Keratinocyte (primary cell): Measurements from ENCODE around the gene LMTK2. TPM values are rescaled to one million over a fixed set of nuclear protein-coding genes. Genes with fewer than 3 reads are reported as not detected.

Source experiments
- DNase-seq: peaks from one replicate; pipeline ENCODE4 v3.0.0-alpha.2; 2011; ENCODE audit warnings: low read depth, missing footprints, low spot score
- FAIRE-seq: peaks from 2 replicates; lab custom pipeline; 2011; peaks lifted over from hg19 to GRCh38; lab: Jason Lieb, UNC
- H2AFZ ChIP-seq: 2 replicates; pipeline ENCODE4 v1.6.0; 2012; ENCODE audit warnings: low read length, control low read depth, inconsistent platforms; ENCODE audit not compliant: control insufficient read depth
- H3K27ac ChIP-seq: 2 replicates; pipeline ENCODE4 v1.5.1; 2011; ENCODE audit warnings: low read length; ENCODE audit not compliant: control insufficient read depth, insufficient read depth
- H3K27me3 ChIP-seq: 3 replicates; pipeline ENCODE4 v1.6.0; 2011; ENCODE audit warnings: low read length; ENCODE audit not compliant: control insufficient read depth, insufficient read depth; ENCODE audit errors: extremely low read depth
- H3K36me3 ChIP-seq, 2 experiments: 2 replicates in 1 of 2; 3 replicates in 1 of 2; pipeline ENCODE4 v1.5.1; 2011; ENCODE audit warnings: low read length in 2 of 2, mild to moderate bottlenecking in 1 of 2; ENCODE audit not compliant: control insufficient read depth in 2 of 2, insufficient read depth in 2 of 2; ENCODE audit errors: extremely low read depth in 1 of 2
- H3K4me1 ChIP-seq: 3 replicates; pipeline ENCODE4 v1.5.1; 2011; ENCODE audit warnings: low read length; ENCODE audit not compliant: control insufficient read depth, insufficient read depth; ENCODE audit errors: extremely low read depth
- H3K4me2 ChIP-seq: 3 replicates; pipeline ENCODE4 v1.6.0; 2011; ENCODE audit warnings: low read depth, low read length; ENCODE audit not compliant: control insufficient read depth, insufficient read depth; ENCODE audit errors: extremely low read depth
- H3K4me3 ChIP-seq, 3 experiments: fragments of 200-600 bp in 1 of 3; sonication (generic) in 1 of 3; 2 replicates in 2 of 3; 3 replicates in 1 of 3; pipeline ENCODE4 v1.5.1; 2011 to 2016; ENCODE audit warnings: low read length in 3 of 3, mild to moderate bottlenecking in 3 of 3, control low read depth in 2 of 3, inconsistent platforms in 1 of 3, low read depth in 1 of 3, mixed read lengths in 1 of 3, mixed run types in 1 of 3, moderate library complexity in 1 of 3; ENCODE audit not compliant: control insufficient read depth in 2 of 3, insufficient read depth in 2 of 3; ENCODE audit errors: extremely low read depth in 1 of 3
- H3K79me2 ChIP-seq: 2 replicates; pipeline ENCODE4 v1.6.0; 2012; ENCODE audit warnings: low read length; ENCODE audit not compliant: control insufficient read depth, insufficient read depth
- H3K9ac ChIP-seq: 3 replicates; pipeline ENCODE4 v1.6.0; 2011; ENCODE audit warnings: low read length; ENCODE audit not compliant: control insufficient read depth, insufficient read depth; ENCODE audit errors: extremely low read depth
- H3K9me1 ChIP-seq: 3 replicates; pipeline ENCODE4 v1.6.0; 2011; ENCODE audit warnings: low read length; ENCODE audit not compliant: control insufficient read depth, insufficient read depth; ENCODE audit errors: extremely low read depth
- H3K9me3 ChIP-seq: 2 replicates; pipeline ENCODE4 v1.5.1; 2012; ENCODE audit warnings: low read depth, low read length; ENCODE audit not compliant: control insufficient read depth
- H4K20me1 ChIP-seq: 3 replicates; pipeline ENCODE4 v1.6.0; 2011; ENCODE audit warnings: low read length; ENCODE audit not compliant: control insufficient read depth, insufficient read depth; ENCODE audit errors: extremely low read depth
- CTCF ChIP-seq, 3 experiments: IDR thresholded peaks in 1 of 3; conservative IDR thresholded peaks in 1 of 3; optimal IDR thresholded peaks in 1 of 3; 2 replicates in 2 of 3; 3 replicates in 1 of 3; pipeline versions ENCODE3 to v1.5.1; 2011; ENCODE audit warnings: low read length in 3 of 3, mild to moderate bottlenecking in 3 of 3, moderate library complexity in 2 of 3, control low read depth in 1 of 3, inconsistent platforms in 1 of 3; ENCODE audit not compliant: insufficient read depth in 2 of 3; ENCODE audit errors: extremely low read depth in 1 of 3
- EZH2 ChIP-seq: IDR thresholded peaks from one replicate; pipeline ENCODE4 v1.6.1; 2012; ENCODE audit warnings: inconsistent platforms, mild to moderate bottlenecking, low read length, moderate library complexity
- dilution Hi-C: fragments of 300-500 bp; cut with MboI; formaldehyde crosslinking; loops from one replicate; pipeline ENCODE4 v1.7.0; 2020; ENCODE audit warnings: low sequenced_read_pairs; ENCODE audit not compliant: extremely low pct_ligation_motif_present
- polyA plus RNA-seq, 5 experiments: library from polyadenylated mRNA; depleted of rRNA in 3 of 5; stranded (reverse) in 3 of 5; stranded (forward) in 1 of 5; unstranded in 1 of 5; fragments of >200 nt; gene quantifications; 1 replicate in 1 of 5; 2 replicates in 3 of 5; 3 replicates in 1 of 5; pipeline versions ENCODE4 v1.2.1 to v1.2.3, GENCODE V29; 2011 to 2012; ENCODE audit warnings: missing spikeins in 2 of 5, low read depth in 1 of 5, low replicate concordance in 1 of 5

The LMTK2 gene
- polyA plus RNA-seq, 1 donor (not counting 4 experiments of a cell fraction or from before 2014, with no cell fraction given): 6.6 TPM

- no peak overlapping the region for H2AFZ ChIP-seq
- dilution Hi-C loops: no loop called here
- peaks cover 4% of the 10 kb centered on the region for H3K79me2 ChIP-seq
- TF ChIP-seq CTCF (optimal IDR thresholded peaks at IDR 0.05 in 1 of 3, IDR thresholded peaks at IDR 0.05 in 1 of 3, conservative IDR thresholded peaks at IDR 0.05 in 1 of 3; ENCODE audit: extremely low read depth in 1 of 3, insufficient read depth in 2 of 3, low read length in 3 of 3) (no peak), EZH2 (no peak)
- no peak overlapping the region for H3K4me3 ChIP-seq
- H3K9me1 ChIP-seq: no peaks in the 10 kb centered on the region
- H3K27ac ChIP-seq: no peak overlapping the region
- no peak for DNase-seq
- H3K4me1 ChIP-seq: no peaks in the 10 kb centered on the region
- H3K9ac ChIP-seq: no peak overlapping the region
- no peak overlapping the region for H3K4me2 ChIP-seq
- FAIRE-seq: no peak
- H4K20me1 ChIP-seq: no peaks in the 10 kb centered on the region
- H3K9me3 ChIP-seq: no peaks in the 10 kb centered on the region
- H3K36me3 ChIP-seq: peaks cover 6 to 8% of the 10 kb centered on the region in 2 experiments
- no peaks in the 10 kb centered on the region for H3K27me3 ChIP-seq
Measured at GRCh38 chr7:98170966-98171365, 64.3 kb downstream of the LMTK2 start.

- FAIRE-seq (no peak), DNase-seq (no peak)
- Histone ChIP-seq H3K4me3 (no peak overlapping the region), H3K9ac (no peak overlapping the region), H3K4me2 (no peak overlapping the region), H3K9me3 (no peaks in the 10 kb centered on the region), H3K27me3 (no peaks in the 10 kb centered on the region), H2AFZ (no peak overlapping the region), H3K27ac (no peak overlapping the region), H3K4me1 (no peaks in the 10 kb centered on the region), H3K36me3 (peaks cover 6 to 8% of the 10 kb centered on the region in 2 experiments), H4K20me1 (no peaks in the 10 kb centered on the region), H3K79me2 (peaks cover 2% of the 10 kb centered on the region), H3K9me1 (no peaks in the 10 kb centered on the region)
- dilution Hi-C loops: no loop called here
- TF ChIP-seq EZH2 (no peak), CTCF (optimal IDR thresholded peaks at IDR 0.05 in 1 of 3, IDR thresholded peaks at IDR 0.05 in 1 of 3, conservative IDR thresholded peaks at IDR 0.05 in 1 of 3; ENCODE audit: extremely low read depth in 1 of 3, insufficient read depth in 2 of 3, low read length in 3 of 3) (no peak)
Measured at GRCh38 chr7:98171449-98171848, 64.8 kb downstream of the LMTK2 start.
